Muscle layer of duodenum (tissue), 2 donors: ENCODE results near the gene TBC1D20.

Experiments
- H3K27ac ChIP-seq: one replicate; pipeline ENCODE4 v1.7.0; 2013; ENCODE audit warnings: mild to moderate bottlenecking, low read length
- H3K27me3 ChIP-seq: one replicate; pipeline ENCODE4 v1.7.0; 2013; ENCODE audit warnings: low read depth, mild to moderate bottlenecking, control low read depth, low read length
- H3K36me3 ChIP-seq, 2 donors: one replicate each; pipeline ENCODE4 v1.7.0; 2013; ENCODE audit warnings: low read length in 2 of 2, control low read depth in 1 of 2, mild to moderate bottlenecking in 1 of 2; ENCODE audit not compliant: insufficient read depth in 2 of 2, control insufficient read depth in 1 of 2
- H3K4me1 ChIP-seq, 2 donors: one replicate each; pipeline ENCODE4 v1.7.0; 2013; ENCODE audit warnings: low read length in 2 of 2, mild to moderate bottlenecking in 2 of 2, control low read depth in 1 of 2, moderate library complexity in 1 of 2; ENCODE audit not compliant: insufficient read depth in 2 of 2, control insufficient read depth in 1 of 2
- H3K4me3 ChIP-seq, 2 donors: one replicate each; pipeline ENCODE4 v1.7.0; 2013; ENCODE audit warnings: low read length in 2 of 2, low read depth in 1 of 2, mild to moderate bottlenecking in 1 of 2
- H3K9me3 ChIP-seq, 2 donors: one replicate each; pipeline ENCODE4 v1.7.0; 2013; ENCODE audit warnings: low read length in 2 of 2, control low read depth in 1 of 2, mild to moderate bottlenecking in 1 of 2; ENCODE audit not compliant: control insufficient read depth in 1 of 2
- donor health status: healthy.

Gene TBC1D20

GRCh38 chr20:414161-414560 is 48.2 kb downstream of the TBC1D20 start:
- no peak overlapping the region for H3K4me3 ChIP-seq
- H3K4me1 ChIP-seq = peaks cover 5 to 8% of the 10 kb centered on the region in 2 donors
- peaks cover 6 to 18% of the 10 kb centered on the region in 2 donors for H3K36me3 ChIP-seq
- H3K27ac ChIP-seq = no peak overlapping the region
- no peaks in the 10 kb centered on the region for H3K9me3 ChIP-seq
- H3K27me3 ChIP-seq = no peaks in the 10 kb centered on the region

DNA sequence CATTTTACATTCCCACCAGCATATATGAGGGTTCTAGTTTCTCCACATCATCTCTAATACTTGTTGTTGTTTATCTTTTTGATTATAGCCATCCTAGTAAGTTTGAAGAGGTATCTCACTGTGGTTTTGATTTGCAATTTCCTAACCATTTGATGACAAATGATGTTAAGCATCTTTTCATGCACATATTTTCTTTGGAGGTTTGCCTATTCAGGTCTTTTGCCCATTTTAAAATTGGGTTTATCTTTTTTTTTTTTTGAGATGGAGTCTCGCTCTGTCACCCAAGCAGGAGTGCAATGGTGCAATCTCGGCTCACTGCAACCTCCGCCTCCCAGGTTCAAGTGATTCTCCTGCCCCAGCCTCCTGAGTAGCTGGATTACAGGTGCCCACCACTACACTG is 50.3 kb downstream of the TBC1D20 start:
- peaks cover 8 to 18% of the 10 kb centered on the region in 2 donors for H3K4me1 ChIP-seq
- peaks cover 3 to 6% of the 10 kb centered on the region in 2 donors for H3K36me3 ChIP-seq

GRCh38 chr20:409697-410559 is 52.4 kb downstream of the TBC1D20 start:
- peak overlapping the region; percentile 88 for H3K27ac ChIP-seq
- H3K4me3 ChIP-seq = peak overlapping the region; percentile 97 to 99
- H3K4me1 ChIP-seq = peaks cover 8 to 21% of the 10 kb centered on the region in 2 donors
- peaks cover 0 to 6% of the 10 kb centered on the region in 2 donors for H3K36me3 ChIP-seq
- H3K9me3 ChIP-seq = no peaks in the 10 kb centered on the region
- no peaks in the 10 kb centered on the region for H3K27me3 ChIP-seq

More for the DNA sequence above, 50.3 kb downstream of the TBC1D20 start:
- Histone ChIP-seq H3K9me3 (no peaks in the 10 kb centered on the region), H3K27me3 (no peaks in the 10 kb centered on the region), H3K27ac (no peak overlapping the region), H3K4me3 (no peak overlapping the region)

GRCh38 chr20:408843-409696 is 53.3 kb downstream of the TBC1D20 start:
- Histone ChIP-seq H3K27ac (peak overlapping the region; percentile 88), H3K9me3 (no peaks in the 10 kb centered on the region), H3K27me3 (no peaks in the 10 kb centered on the region), H3K36me3 (peaks cover 0 to 6% of the 10 kb centered on the region in 2 donors), H3K4me3 (peak overlapping the region; percentile 97 to 99), H3K4me1 (peaks cover 8 to 21% of the 10 kb centered on the region in 2 donors)

- H3K27ac ChIP-seq = peak within 1 kb of the TSS; percentile 88
- H3K27me3 ChIP-seq = no peaks in the 10 kb centered on the region
- peaks cover 8 to 21% of the 10 kb centered on the region in 2 donors for H3K4me1 ChIP-seq
- H3K9me3 ChIP-seq = no peaks in the 10 kb centered on the region
- peak within 1 kb of the TSS; percentile 97 to 99 for H3K4me3 ChIP-seq
- peaks cover 0 to 2% of the 10 kb centered on the region in 2 donors for H3K36me3 ChIP-seq
Observed at GRCh38 chr20:407953-408842, 54.1 kb downstream of the TBC1D20 start, which contains the start of gene RBCK1. TSS of gene RBCK1 (plus strand) at chr20:408299. CDS start at chr20:408758, 459 bp downstream.

DNA sequence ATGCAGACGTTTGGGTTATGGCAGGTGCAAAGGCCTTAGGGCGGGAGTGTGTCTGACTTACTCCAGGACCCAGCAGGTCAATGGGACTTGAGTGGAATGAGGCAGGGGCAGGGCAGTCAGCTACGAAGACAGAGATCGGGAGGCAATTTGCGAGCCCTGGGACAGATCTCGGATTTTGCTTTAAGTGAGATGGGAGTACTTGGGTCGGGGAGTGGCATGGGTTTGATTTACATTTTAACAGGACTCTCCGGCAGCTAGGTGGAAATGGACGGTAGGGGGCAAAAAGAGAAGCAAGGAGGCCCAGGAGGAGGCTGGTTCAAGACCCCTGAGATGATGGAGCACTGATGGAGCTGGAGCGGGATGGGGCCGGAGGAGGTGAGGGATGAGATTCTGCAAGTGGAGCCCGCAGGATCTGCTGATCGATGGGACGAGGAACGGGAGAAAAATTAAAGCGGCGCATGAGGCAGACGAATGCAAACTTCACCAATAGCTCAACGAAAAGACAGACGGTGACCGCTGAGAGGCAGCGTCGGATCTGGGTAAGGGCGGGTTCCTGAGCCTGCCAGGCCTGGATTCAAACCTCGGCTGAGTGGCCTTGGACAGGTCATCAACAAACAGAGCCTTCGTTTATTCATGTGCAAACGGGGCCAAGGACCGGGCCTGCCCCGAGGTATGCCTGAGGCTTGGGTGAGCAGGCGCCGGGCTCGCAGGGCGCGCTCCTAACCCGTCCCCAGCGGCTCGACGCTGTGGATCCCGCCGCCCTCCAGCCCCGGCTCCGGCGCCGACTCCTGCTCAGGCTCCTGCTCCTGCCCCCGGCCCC is 55.0 kb downstream of the TBC1D20 start:
- Histone ChIP-seq H3K27ac (no peak overlapping the region), H3K9me3 (no peaks in the 10 kb centered on the region), H3K27me3 (no peaks in the 10 kb centered on the region), H3K36me3 (no peaks in the 10 kb centered on the region), H3K4me3 (peak overlapping the region; percentile 68 to 99), H3K4me1 (peaks cover 8 to 21% of the 10 kb centered on the region in 2 donors)

GRCh38 chr20:406200-407132 is 55.9 kb downstream of the TBC1D20 start:
- Histone ChIP-seq H3K36me3 (no peaks in the 10 kb centered on the region), H3K9me3 (no peaks in the 10 kb centered on the region), H3K27me3 (no peaks in the 10 kb centered on the region), H3K4me3 (peak overlapping the region; percentile 68 to 99), H3K4me1 (peaks cover 8 to 21% of the 10 kb centered on the region in 2 donors), H3K27ac (no peak overlapping the region)

- no peaks in the 10 kb centered on the region for H3K27me3 ChIP-seq
- H3K27ac ChIP-seq = no peak overlapping the region
- peaks cover 2 to 12% of the 10 kb centered on the region in 2 donors for H3K4me1 ChIP-seq
- no peaks in the 10 kb centered on the region for H3K9me3 ChIP-seq
- no peak overlapping the region for H3K4me3 ChIP-seq
- no peaks in the 10 kb centered on the region for H3K36me3 ChIP-seq
Observed at GRCh38 chr20:404088-404487, 58.2 kb downstream of the TBC1D20 start.

- H3K36me3 ChIP-seq = no peaks in the 10 kb centered on the region
Observed at GRCh38 chr20:403582-403957, 58.8 kb downstream of the TBC1D20 start.

More at GRCh38 chr20:403582-403957, 58.8 kb downstream of the TBC1D20 start:
- peaks cover 0 to 7% of the 10 kb centered on the region in 2 donors for H3K4me1 ChIP-seq
- H3K9me3 ChIP-seq = no peaks in the 10 kb centered on the region
- H3K27ac ChIP-seq = no peak overlapping the region
- no peaks in the 10 kb centered on the region for H3K27me3 ChIP-seq
- H3K4me3 ChIP-seq = no peak overlapping the region
